GM12892 (cell line): ENCODE data around the gene DDX31.

Experiments used
- POLR2A ChIP-seq: IDR thresholded peaks from 2 replicates; pipeline ENCODE4 v1.6.1; 2011; ENCODE audit warnings: low read depth, low read length, control low read depth
- POLR2AphosphoS5 ChIP-seq: IDR thresholded peaks from 2 replicates; pipeline ENCODE4 v1.6.1; 2011; ENCODE audit warnings: low read depth, low read length, control low read depth
- TAF1 ChIP-seq: IDR thresholded peaks from 2 replicates; pipeline ENCODE4 v1.6.1; 2011; ENCODE audit warnings: low read depth, mild to moderate bottlenecking, control low read depth, low read length, borderline replicate concordance

DNA sequence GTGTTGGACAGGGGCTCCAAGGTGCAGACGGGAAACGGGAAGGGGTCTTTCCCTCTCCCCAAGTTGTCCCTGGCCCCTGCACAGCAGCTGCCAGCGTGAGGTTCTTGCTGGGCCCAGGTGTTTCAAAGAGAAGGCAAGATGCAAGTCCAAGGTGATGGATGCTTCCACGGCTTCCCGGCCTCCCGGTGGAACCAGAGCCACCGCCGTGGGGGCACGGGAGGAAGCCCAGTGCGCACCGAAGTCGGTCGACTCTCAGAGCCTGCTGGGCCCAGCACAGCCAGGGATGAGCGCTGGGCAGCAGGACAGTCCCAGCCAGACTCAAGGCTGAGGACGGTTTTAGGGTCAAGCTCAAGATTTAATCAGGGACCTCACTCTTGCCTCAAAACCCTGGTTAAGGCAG is 112.6 kb downstream of the DDX31 start:
- TF ChIP-seq POLR2AphosphoS5 (no peak), TAF1 (no peak), POLR2A (no peak)
